GM12874 (cell line): ENCODE measurements around the gene CWC22.

Source experiments
- CTCF ChIP-seq: IDR thresholded peaks from 2 replicates; pipeline ENCODE4 v1.5.1; 2011; ENCODE audit warnings: low read depth, mild to moderate bottlenecking, control low read depth, low read length, moderate library complexity; ENCODE audit not compliant: insufficient read depth

CWC22 gene

GRCh38 chr2:180038997-180039396 is 31.9 kb upstream of the CWC22 start:
- no peak for TF ChIP-seq CTCF

GRCh38 chr2:180033993-180034894 is 27.1 kb upstream of the CWC22 start:
- TF ChIP-seq CTCF: no peak

- no peak for TF ChIP-seq CTCF
Observed at GRCh38 chr2:180029575-180029974, 22.5 kb upstream of the CWC22 start.

- TF ChIP-seq CTCF: no peak
Observed at GRCh38 chr2:180021850-180022249, 14.8 kb upstream of the CWC22 start.

- no peak for TF ChIP-seq CTCF
Observed at GRCh38 chr2:180017784-180018183, 10.7 kb upstream of the CWC22 start.

GRCh38 chr2:180016937-180017336 is 9.8 kb upstream of the CWC22 start:
- no peak for TF ChIP-seq CTCF

- no peak for TF ChIP-seq CTCF
Observed at GRCh38 chr2:180015951-180016709, 9.0 kb upstream of the CWC22 start.
